GM23248 (cell line): ENCODE data around the gene URB1. TPM values are rescaled to one million over a fixed set of nuclear protein-coding genes. Genes with fewer than 3 reads are reported as not detected.

Experiments used
- DNase-seq: peaks from one replicate; pipeline ENCODE4 v3.0.0-alpha.2; 2015
- H2AFZ ChIP-seq: fragments of 200-600 bp; sonication (generic); 2 replicates; pipeline ENCODE4 v1.6.1; 2016; ENCODE audit warnings: antibody characterized with exemption
- H3F3A ChIP-seq: fragments of 200-600 bp; sonication (generic); 2 replicates; pipeline ENCODE4 v1.6.1; 2016; ENCODE audit warnings: mild to moderate bottlenecking, antibody characterized with exemption, mixed run types; ENCODE audit not compliant: insufficient read depth
- H3K27ac ChIP-seq: fragments of 200-600 bp; sonication (generic); 2 replicates; pipeline ENCODE4 v1.5.1; 2016; ENCODE audit warnings: mild to moderate bottlenecking
- H3K27me3 ChIP-seq: fragments of 200-600 bp; sonication (generic); replicated peaks from 2 replicates; pipeline ENCODE4 v1.6.1; 2016; ENCODE audit warnings: mild to moderate bottlenecking; ENCODE audit not compliant: insufficient read depth
- H3K36me3 ChIP-seq: fragments of 200-600 bp; sonication (generic); 2 replicates; pipeline ENCODE4 v1.6.1; 2016; ENCODE audit warnings: low read depth, mild to moderate bottlenecking
- H3K4me1 ChIP-seq: fragments of 200-600 bp; sonication (generic); 2 replicates; pipeline ENCODE4 v1.6.1; 2016; ENCODE audit warnings: mild to moderate bottlenecking; ENCODE audit not compliant: insufficient read depth
- H3K4me2 ChIP-seq: fragments of 200-600 bp; sonication (generic); one replicate; pipeline ENCODE4 v1.6.1; 2016; ENCODE audit warnings: mild to moderate bottlenecking; ENCODE audit not compliant: unreplicated experiment
- H3K4me3 ChIP-seq: fragments of 200-600 bp; sonication (generic); 2 replicates; pipeline ENCODE4 v1.5.1; 2016; ENCODE audit warnings: mild to moderate bottlenecking
- H3K79me2 ChIP-seq: fragments of 200-600 bp; sonication (generic); 2 replicates; pipeline ENCODE4 v1.6.1; 2016; ENCODE audit warnings: mild to moderate bottlenecking; ENCODE audit not compliant: insufficient read depth
- H3K9ac ChIP-seq: fragments of 200-600 bp; sonication (generic); 2 replicates; pipeline ENCODE4 v1.6.1; 2016; ENCODE audit warnings: mild to moderate bottlenecking
- H3K9me2 ChIP-seq: fragments of 200-600 bp; sonication (generic); 2 replicates; pipeline ENCODE4 v1.6.1; 2016; ENCODE audit warnings: mixed run types, mild to moderate bottlenecking, moderate library complexity; ENCODE audit not compliant: insufficient read depth
- H3K9me3 ChIP-seq: fragments of 200-600 bp; sonication (generic); one replicate; pipeline ENCODE4 v1.6.1; 2017; ENCODE audit warnings: low read depth
- H4K20me1 ChIP-seq: fragments of 200-600 bp; sonication (generic); 2 replicates; pipeline ENCODE4 v1.6.0; 2016; ENCODE audit not compliant: insufficient read depth
- EZH2 ChIP-seq: fragments of 200-600 bp; sonication (generic); IDR thresholded peaks from 2 replicates; pipeline ENCODE4 v1.6.1; 2018; ENCODE audit warnings: antibody characterized with exemption, mild to moderate bottlenecking; ENCODE audit not compliant: insufficient read depth, poor library complexity, severe bottlenecking
- EZH2phosphoT487 ChIP-seq: fragments of 200-600 bp; sonication (generic); IDR thresholded peaks from 2 replicates; pipeline ENCODE4 v1.6.1; 2018; ENCODE audit warnings: antibody characterized with exemption, moderate library complexity, mild to moderate bottlenecking, low read depth; ENCODE audit not compliant: insufficient read depth
- WGBS, 2 experiments: methylation state at CpG; one replicate each; pipeline ENCODE4 v1.1.6; 2015 to 2017; ENCODE audit warnings: low lambda C conversion rate in 2 of 2, low coverage in 1 of 2; ENCODE audit errors: missing lambda C conversion rate in 2 of 2; 5-methylcytosine and 5-hydroxymethylcytosine counted together
- in situ Hi-C: fragments of 300-500 bp; cut with MboI; formaldehyde crosslinking; loops from 2 replicates; pipeline ENCODE4 v1.15.0; 2020
- polyA plus RNA-seq: library from polyadenylated mRNA; unstranded; fragments of >200 nt; fragmentation: Nextera tagmentation; extraction: Ambion mirVana; gene quantifications from 2 replicates; pipeline ENCODE4 v1.2.1, GENCODE V29; 2016
- total RNA-seq: library from RNA; depleted of rRNA; stranded (reverse); fragments of >200 nt; shearing (Covaris generic); gene quantifications from 2 replicates; pipeline ENCODE4 v1.2.3, GENCODE V29; 2014

Gene URB1
- total and polyA plus RNA-seq, 2 experiments from 2014 or later, result 4.9 to 15.7 TPM

- no peak overlapping the region for H3K27ac ChIP-seq
- WGBS, 2 experiments, result 94 to 96% methylated on average over 41 of the region's 41 CpGs
Measured at GRCh38 chr21:32300117-32300681, 92.6 kb downstream of the URB1 start.

DNA sequence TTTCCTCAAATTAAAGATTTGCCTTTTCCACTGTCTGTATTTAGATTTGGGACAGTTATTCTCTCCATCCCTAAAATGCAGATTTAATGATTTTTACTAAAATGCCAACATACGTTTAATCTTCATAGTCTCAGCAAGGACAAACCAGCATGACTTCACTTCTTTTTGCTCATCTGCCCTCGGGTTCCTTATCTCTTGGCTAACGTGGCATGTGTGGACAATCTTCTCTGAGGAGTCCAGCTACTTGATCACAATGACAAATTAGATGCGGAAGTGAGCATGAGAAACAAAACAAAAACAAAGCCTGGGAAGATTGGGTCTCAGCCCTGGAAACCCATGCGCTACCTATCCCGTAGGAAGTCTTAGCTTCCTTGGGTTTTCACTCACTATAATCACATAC, 93.1 kb downstream of the URB1 start:
- Histone ChIP-seq H3K4me1 (no peaks in the 10 kb centered on the region), H3K36me3 (no peaks in the 10 kb centered on the region), H3K27ac (no peak overlapping the region), H3K4me2 (no peak overlapping the region), H3K79me2 (no peaks in the 10 kb centered on the region), H3K9ac (no peak overlapping the region), H3F3A (no peaks in the 10 kb centered on the region), H2AFZ (no peak overlapping the region), H3K9me2 (no peaks in the 10 kb centered on the region), H4K20me1 (no peaks in the 10 kb centered on the region), H3K27me3 (no peaks in the 10 kb centered on the region), H3K9me3 (no peaks in the 10 kb centered on the region), H3K4me3 (no peak overlapping the region)
- in situ Hi-C loops, result no loop called here
- 95% methylated on average over 6 of the region's 6 CpGs for WGBS, 2 experiments
- DNase-seq, result no peak
- TF ChIP-seq EZH2phosphoT487 (no peak), EZH2 (no peak)

More at GRCh38 chr21:32300117-32300681, 92.6 kb downstream of the URB1 start:
- Histone ChIP-seq H3K9me3 (no peaks in the 10 kb centered on the region), H3K9ac (no peak overlapping the region), H4K20me1 (no peaks in the 10 kb centered on the region), H3K36me3 (no peaks in the 10 kb centered on the region), H3K4me2 (no peak overlapping the region), H2AFZ (no peak overlapping the region), H3K9me2 (no peaks in the 10 kb centered on the region), H3F3A (no peaks in the 10 kb centered on the region), H3K79me2 (no peaks in the 10 kb centered on the region), H3K4me3 (no peak overlapping the region), H3K27me3 (no peaks in the 10 kb centered on the region), H3K4me1 (no peaks in the 10 kb centered on the region)
- TF ChIP-seq EZH2 (no peak), EZH2phosphoT487 (no peak)
- in situ Hi-C loops, result no loop called here
- no peak for DNase-seq

DNA sequence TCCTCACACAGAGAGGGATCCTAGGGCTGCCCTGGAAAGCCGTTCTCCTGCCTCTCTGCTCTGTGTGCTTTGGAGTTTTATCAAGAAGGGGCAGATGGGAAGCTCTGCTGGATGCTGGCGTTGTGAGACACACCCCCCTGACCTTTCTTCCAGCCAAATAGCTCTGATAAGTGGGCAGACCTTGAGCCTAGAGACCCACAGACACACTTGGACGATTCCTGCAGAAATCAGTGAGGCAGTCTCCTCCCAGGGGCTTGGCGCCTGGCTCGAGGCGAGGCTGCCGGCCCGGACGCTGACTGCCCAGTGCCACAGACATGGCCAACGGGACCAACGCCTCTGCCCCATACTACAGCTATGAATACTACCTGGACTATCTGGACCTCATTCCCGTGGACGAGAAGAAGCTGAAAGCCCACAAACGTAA, 94.1 kb downstream of the URB1 start, which contains the start of gene MRAP:
Gene MRAP, plus strand, starts transcription at position 198 of the 424 bp plus-strand sequence. Its CDS starts 117 bp downstream, at position 315.
- H3K9ac ChIP-seq, result no peak within 1 kb of the TSS
- WGBS, 2 experiments, result 86 to 92% methylated on average over 14 of the region's 14 CpGs
- TF ChIP-seq EZH2phosphoT487 (no peak), EZH2 (no peak)
- H3K4me3 ChIP-seq, result no peak within 1 kb of the TSS
- H3F3A ChIP-seq, result no peaks in the 10 kb centered on the region
- no peak within 1 kb of the TSS for H2AFZ ChIP-seq
- H3K9me2 ChIP-seq, result no peaks in the 10 kb centered on the region
- H3K9me3 ChIP-seq, result no peaks in the 10 kb centered on the region
- H3K27me3 ChIP-seq, result no peaks in the 10 kb centered on the region
- no peaks in the 10 kb centered on the region for H3K4me1 ChIP-seq
- no peaks in the 10 kb centered on the region for H3K79me2 ChIP-seq
- no peak within 1 kb of the TSS for H3K27ac ChIP-seq
- in situ Hi-C loops, result no loop called here
- no peak within 1 kb of the TSS for H3K4me2 ChIP-seq
- no peaks in the 10 kb centered on the region for H4K20me1 ChIP-seq
- H3K36me3 ChIP-seq, result no peaks in the 10 kb centered on the region
- DNase-seq, result no peak

DNA sequence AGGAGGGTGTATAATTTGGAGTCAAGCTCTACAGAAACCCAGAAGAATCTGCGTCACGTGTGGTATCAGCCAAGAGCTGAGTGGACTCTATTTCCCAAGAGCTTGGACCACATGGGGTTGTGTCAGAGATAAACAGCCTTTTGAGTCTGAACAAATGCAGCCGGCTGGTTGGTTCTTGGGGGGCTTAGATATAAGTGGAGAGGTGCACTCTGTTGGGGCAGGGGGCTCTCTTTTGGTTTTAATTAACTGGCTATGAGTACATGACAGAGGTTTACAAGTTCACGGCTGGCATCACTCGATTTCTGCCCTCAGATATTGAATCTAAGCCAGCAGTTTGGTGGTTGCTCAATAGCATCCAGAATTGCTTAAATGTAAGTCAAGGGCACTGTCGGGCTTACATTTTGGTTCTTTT, 94.7 kb downstream of the URB1 start:
- no peak overlapping the region for H3K4me3 ChIP-seq
- H2AFZ ChIP-seq, result no peak overlapping the region
- TF ChIP-seq EZH2 (no peak), EZH2phosphoT487 (no peak)
- no peaks in the 10 kb centered on the region for H3K27me3 ChIP-seq
- no peaks in the 10 kb centered on the region for H3K36me3 ChIP-seq
- H3K9me2 ChIP-seq, result no peaks in the 10 kb centered on the region
- 87 to 89% methylated on average over 6 of the region's 6 CpGs for WGBS, 2 experiments
- no peaks in the 10 kb centered on the region for H3K4me1 ChIP-seq
- H3K9ac ChIP-seq, result no peak overlapping the region
- H3F3A ChIP-seq, result no peaks in the 10 kb centered on the region
- no peaks in the 10 kb centered on the region for H3K9me3 ChIP-seq
- H3K4me2 ChIP-seq, result no peak overlapping the region
- no peaks in the 10 kb centered on the region for H4K20me1 ChIP-seq
- no peaks in the 10 kb centered on the region for H3K79me2 ChIP-seq
- in situ Hi-C loops, result no loop called here
- no peak for DNase-seq
- no peak overlapping the region for H3K27ac ChIP-seq
